GM19328 (cell line): Measurements from ENCODE around the gene GPR37L1.

ENCODE experiments used
- ATAC-seq: cut with Tn5 transposase; IDR thresholded peaks from one replicate; pipeline ENCODE4 v1.9.1; 2021; ENCODE audit warnings: mild to moderate bottlenecking, moderate library complexity; ENCODE audit not compliant: unreplicated experiment

GPR37L1 gene

GRCh38 chr1:202122639-202123335 lies at the start of gene GPR37L1:
TSS of gene GPR37L1 (plus strand) at chr1:202122917. CDS start at chr1:202122964, 47 bp downstream.
- ATAC-seq: no peak

GRCh38 chr1:202073206-202073605 lies 49.5 kb upstream of the GPR37L1 start:
- no peak for ATAC-seq

GRCh38 chr1:202074985-202075384 lies 47.7 kb upstream of the GPR37L1 start:
- no peak for ATAC-seq

GRCh38 chr1:202075389-202075788 lies 47.3 kb upstream of the GPR37L1 start:
- ATAC-seq: no peak

- no peak for ATAC-seq
Observed at GRCh38 chr1:202076050-202076511, 46.6 kb upstream of the GPR37L1 start.

GRCh38 chr1:202078241-202078640 lies 44.5 kb upstream of the GPR37L1 start:
- ATAC-seq: no peak

GRCh38 chr1:202081992-202082391 lies 40.7 kb upstream of the GPR37L1 start:
- no peak for ATAC-seq

GRCh38 chr1:202084791-202085681 lies 37.7 kb upstream of the GPR37L1 start:
- ATAC-seq: no peak

- ATAC-seq: no peak
Observed at GRCh38 chr1:202085682-202086373, 36.9 kb upstream of the GPR37L1 start.

GRCh38 chr1:202086579-202087350 lies 36.0 kb upstream of the GPR37L1 start:
- ATAC-seq: no peak

GRCh38 chr1:202088206-202088605 lies 34.5 kb upstream of the GPR37L1 start:
- no peak for ATAC-seq

GRCh38 chr1:202090994-202091393 lies 31.7 kb upstream of the GPR37L1 start:
- no peak for ATAC-seq

GRCh38 chr1:202093858-202094257 lies 28.9 kb upstream of the GPR37L1 start:
- ATAC-seq: no peak

GRCh38 chr1:202101184-202101583 lies 21.5 kb upstream of the GPR37L1 start:
- ATAC-seq: no peak

GRCh38 chr1:202104073-202104472 lies 18.6 kb upstream of the GPR37L1 start:
- ATAC-seq: no peak

GRCh38 chr1:202105571-202106339 lies 17.0 kb upstream of the GPR37L1 start:
- no peak for ATAC-seq

- no peak for ATAC-seq
Observed at GRCh38 chr1:202106340-202107254, 16.1 kb upstream of the GPR37L1 start.

GRCh38 chr1:202107321-202107761 lies 15.4 kb upstream of the GPR37L1 start:
- no peak for ATAC-seq
